ENCODE results near the gene RBM10.

Gene RBM10

GRCh38 chrX:47148946-47149345 is 3.9 kb downstream of the RBM10 start:
- no peak overlapping the region for H3K27ac ChIP-seq (ENCODE audit: low read depth, low read length)
- H3K27me3 ChIP-seq (ENCODE audit: control insufficient read depth in 1 of 2, insufficient read depth in 2 of 2, low read length in 2 of 2), result no peaks in the 10 kb centered on the region
- peaks cover 0 to 4% of the 10 kb centered on the region in 2 donors for H3K36me3 ChIP-seq (ENCODE audit: control insufficient read depth in 1 of 2, insufficient read depth in 2 of 2, low read length in 2 of 2)
- H3K9me3 ChIP-seq (ENCODE audit: control insufficient read depth in 1 of 2, low read length in 2 of 2), result no peaks in the 10 kb centered on the region
- peaks cover 14 to 18% of the 10 kb centered on the region in 2 donors for H3K4me1 ChIP-seq (ENCODE audit: control insufficient read depth in 1 of 2, insufficient read depth in 2 of 2, low read length in 2 of 2)
- no peak overlapping the region for H3K9ac ChIP-seq (ENCODE audit: low read depth in 1 of 2, low read length in 2 of 2)
- no peak overlapping the region for H3K4me3 ChIP-seq (ENCODE audit: low read depth in 1 of 2, low read length in 2 of 2)

GRCh38 chrX:47151435-47151834 is 6.4 kb downstream of the RBM10 start:
- Histone ChIP-seq H3K9ac (ENCODE audit: low read depth in 1 of 2, low read length in 2 of 2) (no peak overlapping the region), H3K4me1 (ENCODE audit: control insufficient read depth in 1 of 2, insufficient read depth in 2 of 2, low read length in 2 of 2) (peaks cover 11 to 13% of the 10 kb centered on the region in 2 donors), H3K27ac (ENCODE audit: low read depth, low read length) (no peak overlapping the region), H3K4me3 (ENCODE audit: low read depth in 1 of 2, low read length in 2 of 2) (no peak overlapping the region), H3K9me3 (ENCODE audit: control insufficient read depth in 1 of 2, low read length in 2 of 2) (no peaks in the 10 kb centered on the region), H3K27me3 (ENCODE audit: control insufficient read depth in 1 of 2, insufficient read depth in 2 of 2, low read length in 2 of 2) (no peaks in the 10 kb centered on the region), H3K36me3 (ENCODE audit: control insufficient read depth in 1 of 2, insufficient read depth in 2 of 2, low read length in 2 of 2) (peaks cover 0 to 6% of the 10 kb centered on the region in 2 donors)

- Histone ChIP-seq H3K4me1 (ENCODE audit: control insufficient read depth in 1 of 2, insufficient read depth in 2 of 2, low read length in 2 of 2) (no peaks in the 10 kb centered on the region), H3K27ac (ENCODE audit: low read depth, low read length) (no peak overlapping the region), H3K4me3 (ENCODE audit: low read depth in 1 of 2, low read length in 2 of 2) (no peak overlapping the region), H3K9ac (ENCODE audit: low read depth in 1 of 2, low read length in 2 of 2) (no peak overlapping the region), H3K9me3 (ENCODE audit: control insufficient read depth in 1 of 2, low read length in 2 of 2) (no peaks in the 10 kb centered on the region), H3K27me3 (ENCODE audit: control insufficient read depth in 1 of 2, insufficient read depth in 2 of 2, low read length in 2 of 2) (no peaks in the 10 kb centered on the region), H3K36me3 (ENCODE audit: control insufficient read depth in 1 of 2, insufficient read depth in 2 of 2, low read length in 2 of 2) (peaks cover 0 to 13% of the 10 kb centered on the region in 2 donors)
Observed at GRCh38 chrX:47156611-47157520, 11.8 kb downstream of the RBM10 start.

DNA sequence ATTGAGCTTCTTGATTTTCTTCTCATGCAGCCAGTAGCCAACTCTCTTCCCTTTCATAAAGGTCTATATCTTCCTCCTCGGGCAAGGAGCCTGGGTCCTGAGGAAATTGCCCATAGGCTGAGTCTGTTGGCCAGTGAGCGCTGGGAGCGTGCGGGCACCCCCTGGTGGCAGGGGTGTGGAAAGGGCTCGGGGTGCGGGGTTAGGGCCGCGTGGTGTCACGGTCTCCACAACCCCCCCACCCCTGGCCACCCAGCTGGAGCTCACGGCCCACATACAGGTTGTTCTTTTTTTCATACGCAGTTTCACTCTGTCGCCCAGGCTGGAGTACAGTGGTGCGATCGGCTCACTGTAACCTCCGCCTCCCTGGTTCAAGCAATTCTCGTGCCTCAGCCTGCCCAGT is 13.1 kb downstream of the RBM10 start:
- peaks cover 0 to 13% of the 10 kb centered on the region in 2 donors for H3K36me3 ChIP-seq (ENCODE audit: control insufficient read depth in 1 of 2, insufficient read depth in 2 of 2, low read length in 2 of 2)
- H3K9ac ChIP-seq (ENCODE audit: low read depth in 1 of 2, low read length in 2 of 2), result no peak overlapping the region
- H3K27ac ChIP-seq (ENCODE audit: low read depth, low read length), result no peak overlapping the region
- H3K27me3 ChIP-seq (ENCODE audit: control insufficient read depth in 1 of 2, insufficient read depth in 2 of 2, low read length in 2 of 2), result no peaks in the 10 kb centered on the region
- no peaks in the 10 kb centered on the region for H3K9me3 ChIP-seq (ENCODE audit: control insufficient read depth in 1 of 2, low read length in 2 of 2)
- H3K4me3 ChIP-seq (ENCODE audit: low read depth in 1 of 2, low read length in 2 of 2), result no peak overlapping the region
- H3K4me1 ChIP-seq (ENCODE audit: control insufficient read depth in 1 of 2, insufficient read depth in 2 of 2, low read length in 2 of 2), result no peaks in the 10 kb centered on the region

- no peak overlapping the region for H3K4me3 ChIP-seq (ENCODE audit: low read depth in 1 of 2, low read length in 2 of 2)
- peaks cover 0 to 13% of the 10 kb centered on the region in 2 donors for H3K36me3 ChIP-seq (ENCODE audit: control insufficient read depth in 1 of 2, insufficient read depth in 2 of 2, low read length in 2 of 2)
- H3K27ac ChIP-seq (ENCODE audit: low read depth, low read length), result no peak overlapping the region
- H3K9me3 ChIP-seq (ENCODE audit: control insufficient read depth in 1 of 2, low read length in 2 of 2), result no peaks in the 10 kb centered on the region
- H3K4me1 ChIP-seq (ENCODE audit: control insufficient read depth in 1 of 2, insufficient read depth in 2 of 2, low read length in 2 of 2), result no peaks in the 10 kb centered on the region
- no peaks in the 10 kb centered on the region for H3K27me3 ChIP-seq (ENCODE audit: control insufficient read depth in 1 of 2, insufficient read depth in 2 of 2, low read length in 2 of 2)
- H3K9ac ChIP-seq (ENCODE audit: low read depth in 1 of 2, low read length in 2 of 2), result no peak overlapping the region
Observed at GRCh38 chrX:47158781-47159180, 13.8 kb downstream of the RBM10 start.

DNA sequence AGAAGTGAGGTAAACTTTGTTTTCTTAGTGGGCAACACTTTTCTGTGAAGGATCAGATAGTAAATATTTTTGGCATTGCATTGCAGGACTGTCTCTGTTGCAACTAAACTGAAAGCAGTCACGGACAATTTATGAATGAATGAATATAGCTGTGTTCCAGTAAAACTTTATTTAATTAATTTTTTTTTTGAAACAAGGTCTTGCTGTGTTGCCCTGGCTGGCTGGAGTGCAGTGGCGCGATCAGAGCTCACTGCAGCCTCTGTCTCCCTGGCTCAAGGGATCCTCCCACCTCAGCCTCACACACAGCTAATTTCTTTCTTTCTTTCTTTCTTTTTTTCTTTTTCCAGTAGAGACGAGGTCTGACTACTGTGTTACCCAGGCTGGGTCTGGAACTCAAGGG is 15.8 kb downstream of the RBM10 start:
- H3K9ac ChIP-seq (ENCODE audit: low read depth in 1 of 2, low read length in 2 of 2), result no peak overlapping the region

GRCh38 chrX:47162927-47163583 is 18.0 kb downstream of the RBM10 start:
- Histone ChIP-seq H3K9me3 (ENCODE audit: control insufficient read depth in 1 of 2, low read length in 2 of 2) (no peaks in the 10 kb centered on the region), H3K9ac (ENCODE audit: low read depth in 1 of 2, low read length in 2 of 2) (no peak overlapping the region), H3K27ac (ENCODE audit: low read depth, low read length) (no peak overlapping the region)

More for the DNA sequence above, 15.8 kb downstream of the RBM10 start:
- Histone ChIP-seq H3K36me3 (ENCODE audit: control insufficient read depth in 1 of 2, insufficient read depth in 2 of 2, low read length in 2 of 2) (peaks cover 0 to 16% of the 10 kb centered on the region in 2 donors), H3K27me3 (ENCODE audit: control insufficient read depth in 1 of 2, insufficient read depth in 2 of 2, low read length in 2 of 2) (no peaks in the 10 kb centered on the region), H3K27ac (ENCODE audit: low read depth, low read length) (no peak overlapping the region), H3K9me3 (ENCODE audit: control insufficient read depth in 1 of 2, low read length in 2 of 2) (no peaks in the 10 kb centered on the region), H3K4me3 (ENCODE audit: low read depth in 1 of 2, low read length in 2 of 2) (no peak overlapping the region), H3K4me1 (ENCODE audit: control insufficient read depth in 1 of 2, insufficient read depth in 2 of 2, low read length in 2 of 2) (no peaks in the 10 kb centered on the region)

DNA sequence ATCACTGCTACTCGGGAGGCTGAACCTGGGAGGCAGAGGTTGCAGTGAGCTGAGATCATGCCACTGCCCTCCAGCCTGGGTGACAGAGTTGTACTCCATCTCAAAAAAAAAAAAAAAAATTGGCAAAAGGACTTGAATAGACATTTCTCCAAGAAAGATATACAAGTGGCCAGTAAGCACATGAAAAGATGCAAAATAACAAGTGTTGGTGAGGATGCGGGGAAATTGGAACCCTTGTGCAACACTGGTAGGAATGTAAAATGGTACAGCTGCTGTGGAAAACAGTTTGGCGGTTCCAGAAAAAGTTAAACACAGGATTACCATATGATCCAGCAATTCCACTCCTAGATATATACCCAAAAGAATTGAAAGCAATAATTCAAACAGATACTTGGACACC is 19.4 kb downstream of the RBM10 start:
- no peak overlapping the region for H3K27ac ChIP-seq (ENCODE audit: low read depth, low read length)

More at GRCh38 chrX:47162927-47163583, 18.0 kb downstream of the RBM10 start:
- Histone ChIP-seq H3K36me3 (ENCODE audit: control insufficient read depth in 1 of 2, insufficient read depth in 2 of 2, low read length in 2 of 2) (peaks cover 0 to 3% of the 10 kb centered on the region in 2 donors), H3K4me3 (ENCODE audit: low read depth in 1 of 2, low read length in 2 of 2) (no peak overlapping the region), H3K4me1 (ENCODE audit: control insufficient read depth in 1 of 2, insufficient read depth in 2 of 2, low read length in 2 of 2) (no peaks in the 10 kb centered on the region), H3K27me3 (ENCODE audit: control insufficient read depth in 1 of 2, insufficient read depth in 2 of 2, low read length in 2 of 2) (no peaks in the 10 kb centered on the region)

GRCh38 chrX:47166126-47166525 is 21.1 kb downstream of the RBM10 start:
- Histone ChIP-seq H3K4me3 (ENCODE audit: low read depth in 1 of 2, low read length in 2 of 2) (no peak overlapping the region), H3K27ac (ENCODE audit: low read depth, low read length) (no peak overlapping the region), H3K36me3 (ENCODE audit: control insufficient read depth in 1 of 2, insufficient read depth in 2 of 2, low read length in 2 of 2) (peaks cover 6 to 26% of the 10 kb centered on the region in 2 donors), H3K27me3 (ENCODE audit: control insufficient read depth in 1 of 2, insufficient read depth in 2 of 2, low read length in 2 of 2) (no peaks in the 10 kb centered on the region), H3K4me1 (ENCODE audit: control insufficient read depth in 1 of 2, insufficient read depth in 2 of 2, low read length in 2 of 2) (no peaks in the 10 kb centered on the region), H3K9me3 (ENCODE audit: control insufficient read depth in 1 of 2, low read length in 2 of 2) (no peaks in the 10 kb centered on the region), H3K9ac (ENCODE audit: low read depth in 1 of 2, low read length in 2 of 2) (no peak overlapping the region)

More for the DNA sequence above, 19.4 kb downstream of the RBM10 start:
- H3K4me1 ChIP-seq (ENCODE audit: control insufficient read depth in 1 of 2, insufficient read depth in 2 of 2, low read length in 2 of 2), result no peaks in the 10 kb centered on the region
- H3K27me3 ChIP-seq (ENCODE audit: control insufficient read depth in 1 of 2, insufficient read depth in 2 of 2, low read length in 2 of 2), result no peaks in the 10 kb centered on the region
- H3K9ac ChIP-seq (ENCODE audit: low read depth in 1 of 2, low read length in 2 of 2), result no peak overlapping the region
- H3K36me3 ChIP-seq (ENCODE audit: control insufficient read depth in 1 of 2, insufficient read depth in 2 of 2, low read length in 2 of 2), result peaks cover 3 to 13% of the 10 kb centered on the region in 2 donors
- no peak overlapping the region for H3K4me3 ChIP-seq (ENCODE audit: low read depth in 1 of 2, low read length in 2 of 2)
- H3K9me3 ChIP-seq (ENCODE audit: control insufficient read depth in 1 of 2, low read length in 2 of 2), result no peaks in the 10 kb centered on the region

DNA sequence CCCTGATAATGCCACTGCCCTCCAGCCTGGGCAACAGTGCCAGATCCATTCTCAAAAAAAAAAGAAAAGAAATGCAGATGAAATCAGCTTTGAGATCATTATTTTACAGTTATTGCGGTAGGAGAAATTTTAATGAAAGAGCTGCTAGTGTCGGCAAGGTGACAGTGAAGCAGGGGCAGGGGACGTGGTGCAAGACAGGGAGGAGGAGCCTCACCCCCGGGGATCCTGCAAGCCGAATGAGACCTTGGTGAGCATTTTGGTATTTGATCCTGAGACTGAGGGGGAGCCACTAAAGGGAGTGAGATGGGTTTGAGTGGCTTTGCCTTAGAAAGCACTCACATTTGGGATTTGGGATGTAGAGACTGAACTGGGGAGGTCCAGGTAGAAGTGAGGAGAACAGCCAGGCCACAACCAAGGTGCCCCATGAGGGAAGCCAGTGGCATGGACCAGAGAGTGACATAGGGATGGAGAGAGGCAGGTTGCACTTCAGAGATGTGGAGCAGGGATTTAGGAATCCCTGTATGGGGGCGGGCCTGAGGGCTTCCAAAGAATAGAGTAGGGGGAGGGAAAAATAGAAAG is 23.6 kb downstream of the RBM10 start:
- no peak overlapping the region for H3K4me3 ChIP-seq (ENCODE audit: low read depth in 1 of 2, low read length in 2 of 2)
- H3K9me3 ChIP-seq (ENCODE audit: control insufficient read depth in 1 of 2, low read length in 2 of 2), result no peaks in the 10 kb centered on the region
- no peaks in the 10 kb centered on the region for H3K4me1 ChIP-seq (ENCODE audit: control insufficient read depth in 1 of 2, insufficient read depth in 2 of 2, low read length in 2 of 2)
- H3K9ac ChIP-seq (ENCODE audit: low read depth in 1 of 2, low read length in 2 of 2), result no peak overlapping the region
- no peak overlapping the region for H3K27ac ChIP-seq (ENCODE audit: low read depth, low read length)
- H3K36me3 ChIP-seq (ENCODE audit: control insufficient read depth in 1 of 2, insufficient read depth in 2 of 2, low read length in 2 of 2), result peaks cover 18 to 47% of the 10 kb centered on the region in 2 donors
- no peaks in the 10 kb centered on the region for H3K27me3 ChIP-seq (ENCODE audit: control insufficient read depth in 1 of 2, insufficient read depth in 2 of 2, low read length in 2 of 2)

Data from duodenal mucosa (tissue), 2 donors.